Measurements from ENCODE around the gene TLE4. TPM values are rescaled to one million over a fixed set of nuclear protein-coding genes. Genes with fewer than 3 reads are reported as not detected.

Gene TLE4
- total and polyA plus RNA-seq, 2 of the 4 experiments (the other 2 are of a cell fraction): 68.0 to 78.1 TPM

GRCh38 chr9:79687131-79687447 is 115.3 kb downstream of the TLE4 start:
- no peak overlapping the region for H3K56ac ChIP-seq (ENCODE audit: extremely low read depth, insufficient read depth, low read length)
- no peak for TF ChIP-seq CTCF (conservative IDR thresholded peaks at IDR 0.05; ENCODE audit: low read depth, low read length)
- 0 out of 2 replicates have a peak, but pooled peaks have one; percentile 16 for TF ChIP-seq CEBPB (IDR thresholded peaks at IDR 0.05; ENCODE audit: low read depth, low read length)
- POLR2A ChIA-PET (ENCODE audit: unreplicated experiment): interaction anchor here (0.6 kb wide), 1 partner anchor 10 kb away, joined by 3 read pairs; no protein-coding TSS in a partner anchor

More at GRCh38 chr9:79687131-79687447, 115.3 kb downstream of the TLE4 start:
- no peak overlapping the region for H3K4me2 ChIP-seq (ENCODE audit: low read depth, low read length)
- no peak overlapping the region for H2AFZ ChIP-seq (replicated peaks; ENCODE audit: low read length, poor library complexity)
- H2AK5ac ChIP-seq (ENCODE audit: low read depth, low read length): peak overlapping the region; percentile 93
- no peak for ATAC-seq (ENCODE audit: low read depth)
- no peak overlapping the region for H2AK9ac ChIP-seq (replicated peaks; ENCODE audit: low read depth, low read length, poor library complexity)
- H3K14ac ChIP-seq (replicated peaks; ENCODE audit: low read depth, low read length): peak overlapping the region; percentile 65; the same call in 1 of the 2 replicates
- in situ Hi-C loops (cut with MboI; ENCODE audit: low sequenced_read_pairs): no loop called here
- H3K23ac ChIP-seq (ENCODE audit: low read depth, low read length): no peak overlapping the region
- H3K9me1 ChIP-seq (ENCODE audit: insufficient read depth, low read length): peaks cover 25% of the 10 kb centered on the region
- peak overlapping the region; percentile 82 for H3K27ac ChIP-seq (ENCODE audit: insufficient read depth, low read length)
- dilution Hi-C loops (cut with HindIII; ENCODE audit: low sequenced_read_pairs, unreplicated experiment): no loop called here
- peak overlapping the region; percentile 57; the same call in 1 of the 3 replicates for H2BK15ac ChIP-seq (ENCODE audit: low read depth, low read length)
- H2BK5ac ChIP-seq (ENCODE audit: low read depth, low read length, poor library complexity, severe bottlenecking): peak overlapping the region; percentile 73
- H3K4ac ChIP-seq (ENCODE audit: low read depth, low read length): peak overlapping the region; percentile 75
- intact Hi-C loops (cut with micrococcal nuclease): no loop called here
- peaks cover 6% of the 10 kb centered on the region for H3K36me3 ChIP-seq (ENCODE audit: control insufficient read depth, insufficient read depth, low read length)
- peak overlapping the region; percentile 70; the same call in 1 of the 2 replicates for H2BK20ac ChIP-seq (ENCODE audit: low read depth, low read length)
- H3K18ac ChIP-seq (ENCODE audit: low read depth, low read length): peak overlapping the region; percentile 89
- CTCF ChIA-PET: no interaction called here
- H4K91ac ChIP-seq (ENCODE audit: insufficient read depth, low read depth, low read length): peak overlapping the region; percentile 34
- BruUV-seq (replicated peaks): no TSS peak
- DNase-seq: no peak
- H4K20me1 ChIP-seq (ENCODE audit: insufficient read depth, low read length): peaks cover 6% of the 10 kb centered on the region; the same call in 1 of the 2 replicates
- H3K27me3 ChIP-seq (ENCODE audit: control insufficient read depth, insufficient read depth, low read length): no peaks in the 10 kb centered on the region
- H4K5ac ChIP-seq (ENCODE audit: low read depth, low read length): peak overlapping the region; percentile 65; the same call in 1 of the 2 replicates
- no peak overlapping the region for H3K4me3 ChIP-seq (ENCODE audit: insufficient read depth, low read depth, low read length)
- H4K8ac ChIP-seq (ENCODE audit: low read depth in 2 of 2, low read length in 2 of 2): peak overlapping the region; percentile 3 to 65; a peak in 3 of 4 replicates
- no peaks in the 10 kb centered on the region for H3K9me3 ChIP-seq (ENCODE audit: control insufficient read depth, insufficient read depth, low read length)
- peak overlapping the region; percentile 44; the same call in 1 of the 2 replicates for H2BK120ac ChIP-seq (ENCODE audit: low read depth, low read length)
- H3K79me1 ChIP-seq (ENCODE audit: low read depth in 1 of 2, low read length in 2 of 2): peaks cover 34 to 56% of the 10 kb centered on the region in 2 experiments
- H3K9ac ChIP-seq (ENCODE audit: low read depth, low read length): no peak overlapping the region
- WGBS, 2 experiments (ENCODE audit: extremely low coverage in 2 of 2, insufficient read length in 1 of 2): no CpG with 5 or more reads among the region's 8 CpGs
- peaks cover 24% of the 10 kb centered on the region for H3K4me1 ChIP-seq (ENCODE audit: control insufficient read depth, insufficient read depth, low read length)

Measured in IMR-90 (cell line).